Adrenal gland (tissue), 12 donors: ENCODE results near the gene CCDC152. TPM values are rescaled to one million over a fixed set of nuclear protein-coding genes. Genes with fewer than 3 reads are reported as not detected.
A peak's percentile ranks its signal among the peaks of the same experiment; 100 is the strongest.
"Not testable (repeated sequence)": the region's sequence is repeated elsewhere in the genome, so short reads cannot be mapped to it uniquely, and the experiment has no call there.

Experiments
- DNase-seq, 7 donors: peaks; one replicate each; pipeline ENCODE4 v3.0.0-alpha.2; 2019 to 2020
- H3K27ac ChIP-seq, 5 donors: fragments of 200-600 bp; sonication (generic) in 4 of 5; 1 replicate in 3 of 5; 2 replicates in 2 of 5; pipeline versions ENCODE4 v1.5.1 to v1.8.0; 2016 to 2020; ENCODE audit warnings: mild to moderate bottlenecking in 1 of 5
- H3K27me3 ChIP-seq: fragments of 200-600 bp; 2 replicates; pipeline ENCODE4 v1.8.0; 2021
- H3K36me3 ChIP-seq, 2 donors: fragments of 200-600 bp; replicated peaks in 1 of 2; 1 replicate in 1 of 2; 2 replicates in 1 of 2; pipeline versions ENCODE4 v1.5.1 to v1.8.0; 2018 to 2022
- H3K4me1 ChIP-seq, 2 donors: fragments of 200-600 bp; replicated peaks in 1 of 2; 1 replicate in 1 of 2; 2 replicates in 1 of 2; pipeline versions ENCODE4 v1.5.1 to v1.8.0; 2018 to 2021
- H3K4me3 ChIP-seq, 4 donors: fragments of 200-600 bp; sonication (generic) in 3 of 4; one replicate each; pipeline ENCODE4 v1.5.1; 2016 to 2018
- H3K9me3 ChIP-seq, 3 donors: fragments of 200-600 bp; sonication (generic) in 1 of 3; replicated peaks in 1 of 3; 1 replicate in 2 of 3; 2 replicates in 1 of 3; pipeline versions ENCODE4 v1.5.1 to v1.8.0; 2016 to 2021
- POLR2A ChIP-seq, 2 donors: fragments of 450-650 bp; IDR thresholded peaks; one replicate each; pipeline ENCODE4 v1.6.1; 2017; ENCODE audit warnings: antibody characterized with exemption in 2 of 2, mild to moderate bottlenecking in 2 of 2, moderate library complexity in 1 of 2
- WGBS, 4 donors: extraction: QIAGEN DNeasy Blood & Tissue Kit in 2 of 4; methylation state at CpG; one replicate each; pipeline versions ENCODE4 v1.1.5 to v1.1.7; 2013 to 2017; 5-methylcytosine and 5-hydroxymethylcytosine counted together
- intact Hi-C, 2 donors: fragments of 100-400 bp; cut with DNase I; formaldehyde crosslinking; loops; one replicate each; pipeline versions ENCODE4 v1.14.1 to v1.15.0; 2022 to 2023
- polyA plus RNA-seq, 3 donors: library from polyadenylated mRNA; stranded (reverse); fragments of 200-250 nt in 2 of 3; fragments of 350-450 nt in 1 of 3; fragmentation: Illumina TruSeq in 1 of 3; extraction: RNeasy Lipid Tissue Mini Kit (QIAGEN cat#74804) in 1 of 3; gene quantifications; one replicate each; pipeline ENCODE4 v1.2.3, GENCODE V29; 2013 to 2014
- total RNA-seq, 9 donors: library from RNA; depleted of rRNA in 4 of 9; stranded (reverse); fragments of >200 nt in 4 of 9; fragments of 120-200 nt in 1 of 9; fragmentation: NEBNext Ultra II Directional in 1 of 9; extraction: Animal tissue kit (Norgen Biotek cat#: 25700) in 1 of 9; gene quantifications; one replicate each; pipeline versions ENCODE4 v1.1.0 to v1.2.4, GENCODE V29; 2013 to 2023
- TF ChIP-seq, protein P1 (sequence below), 6 experiments: fragments of 450-650 bp in 4 of 6; fragments of 200-600 bp in 2 of 6; sonication (generic) in 1 of 6; IDR thresholded peaks; 1 replicate in 5 of 6; 2 replicates in 1 of 6; pipeline versions ENCODE4 v1.5.1 to v1.8.0; 2016 to 2021; ENCODE audit warnings: antibody characterized with exemption in 6 of 6, mild to moderate bottlenecking in 2 of 6, moderate library complexity in 1 of 6
- donor health status: healthy with polysubstance abuse.
- donor health status: Bipolar disorder and iron deficiency.
- donor health status: DM: yes; HTN: yes; CAD: no.
- donor health status: DM: no; HTN: no; CAD: no.
- donor health status: DM: no; HTN: no; CAD: no.
- donor health status: DM: yes; HTN: yes; CAD: no.

Gene CCDC152
- total and polyA plus RNA-seq, 12 donors = 0.26 to 1.9 (median 0.72) TPM; not detected in 1

DNA sequence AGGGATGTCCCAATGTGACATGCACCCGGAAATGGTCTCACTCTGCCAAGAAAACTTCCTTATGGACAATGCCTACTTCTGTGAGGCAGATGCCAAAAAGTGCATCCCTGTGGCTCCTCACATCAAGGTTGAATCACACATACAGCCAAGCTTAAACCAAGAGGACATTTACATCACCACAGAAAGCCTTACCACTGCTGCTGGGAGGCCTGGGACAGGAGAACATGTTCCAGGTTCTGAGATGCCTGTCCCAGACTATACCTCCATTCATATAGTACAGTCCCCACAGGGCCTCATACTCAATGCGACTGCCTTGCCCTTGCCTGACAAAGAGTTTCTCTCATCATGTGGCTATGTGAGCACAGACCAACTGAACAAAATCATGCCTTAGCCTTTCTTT is 37.6 kb upstream of the CCDC152 start:
- no peak for DNase-seq
- H3K27ac ChIP-seq = no peak overlapping the region
- intact Hi-C loops = no loop called here
- no peak for TF ChIP-seq POLR2A (IDR thresholded peaks at IDR 0.05)
- TF ChIP-seq, protein P1, sequence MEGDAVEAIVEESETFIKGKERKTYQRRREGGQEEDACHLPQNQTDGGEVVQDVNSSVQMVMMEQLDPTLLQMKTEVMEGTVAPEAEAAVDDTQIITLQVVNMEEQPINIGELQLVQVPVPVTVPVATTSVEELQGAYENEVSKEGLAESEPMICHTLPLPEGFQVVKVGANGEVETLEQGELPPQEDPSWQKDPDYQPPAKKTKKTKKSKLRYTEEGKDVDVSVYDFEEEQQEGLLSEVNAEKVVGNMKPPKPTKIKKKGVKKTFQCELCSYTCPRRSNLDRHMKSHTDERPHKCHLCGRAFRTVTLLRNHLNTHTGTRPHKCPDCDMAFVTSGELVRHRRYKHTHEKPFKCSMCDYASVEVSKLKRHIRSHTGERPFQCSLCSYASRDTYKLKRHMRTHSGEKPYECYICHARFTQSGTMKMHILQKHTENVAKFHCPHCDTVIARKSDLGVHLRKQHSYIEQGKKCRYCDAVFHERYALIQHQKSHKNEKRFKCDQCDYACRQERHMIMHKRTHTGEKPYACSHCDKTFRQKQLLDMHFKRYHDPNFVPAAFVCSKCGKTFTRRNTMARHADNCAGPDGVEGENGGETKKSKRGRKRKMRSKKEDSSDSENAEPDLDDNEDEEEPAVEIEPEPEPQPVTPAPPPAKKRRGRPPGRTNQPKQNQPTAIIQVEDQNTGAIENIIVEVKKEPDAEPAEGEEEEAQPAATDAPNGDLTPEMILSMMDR (IDR thresholded peaks at IDR 0.05) = no peak
- H3K9me3 ChIP-seq = no peaks in the 10 kb centered on the region
- no peak overlapping the region for H3K4me3 ChIP-seq
- H3K27me3 ChIP-seq = no peaks in the 10 kb centered on the region
- H3K4me1 ChIP-seq = no peaks in the 10 kb centered on the region
- H3K36me3 ChIP-seq = no peaks in the 10 kb centered on the region
- WGBS, 4 donors = 79 to 100% (median 89%) methylated on average over 1 to 2 of the region's 2 CpGs

DNA sequence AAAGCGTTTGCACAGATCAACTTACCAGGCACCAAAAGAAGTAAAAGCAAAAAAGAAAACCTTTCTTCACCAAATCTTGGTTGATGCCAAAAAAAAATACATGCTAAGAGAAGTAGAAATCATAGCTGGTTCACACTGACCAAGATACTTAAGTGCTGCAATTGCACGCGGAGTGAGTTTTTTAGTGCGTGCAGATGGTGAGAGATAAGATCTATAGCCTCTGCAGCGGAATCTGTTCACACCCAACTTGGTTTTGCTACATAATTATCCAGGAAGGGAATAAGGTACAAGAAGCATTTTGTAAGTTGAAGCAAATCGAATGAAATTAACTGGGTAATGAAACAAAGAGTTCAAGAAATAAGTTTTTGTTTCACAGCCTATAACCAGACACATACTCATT is 36.4 kb upstream of the CCDC152 start:
- no peaks in the 10 kb centered on the region for H3K4me1 ChIP-seq
- TF ChIP-seq, protein P1 (IDR thresholded peaks at IDR 0.05) = no peak
- TF ChIP-seq POLR2A (IDR thresholded peaks at IDR 0.05) = no peak
- no peaks in the 10 kb centered on the region for H3K27me3 ChIP-seq
- no peak overlapping the region for H3K27ac ChIP-seq
- H3K4me3 ChIP-seq = peak overlapping the region in 1 of 4 donors; percentile 10
- no peaks in the 10 kb centered on the region for H3K9me3 ChIP-seq
- DNase-seq = no peak
- intact Hi-C loops = no loop called here
- H3K36me3 ChIP-seq = no peaks in the 10 kb centered on the region
- WGBS, 4 donors = 68 to 75% (median 73%) methylated on average over 6 of the region's 6 CpGs

DNA sequence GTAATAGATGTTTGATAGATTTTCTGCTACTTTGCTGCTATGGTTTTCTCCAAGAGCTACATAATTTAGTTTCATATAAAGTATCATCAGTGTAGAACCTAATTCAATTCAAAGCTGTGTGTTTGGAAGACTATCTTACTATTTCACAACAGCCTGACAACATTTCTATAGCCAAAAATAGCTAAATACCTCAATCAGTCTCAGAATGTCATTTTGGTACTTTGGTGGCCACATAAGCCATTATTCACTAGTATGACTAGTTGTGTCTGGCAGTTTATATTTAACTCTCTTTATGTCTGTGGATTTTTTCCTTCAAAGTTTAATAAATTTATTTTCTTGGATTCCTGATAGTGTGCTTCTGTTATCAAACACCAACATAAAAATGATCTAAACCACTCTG is 35.1 kb upstream of the CCDC152 start:
- intact Hi-C loops = no loop called here
- Histone ChIP-seq H3K4me3 (no peak overlapping the region), H3K9me3 (no peaks in the 10 kb centered on the region), H3K27ac (no peak overlapping the region), H3K4me1 (no peaks in the 10 kb centered on the region), H3K27me3 (no peaks in the 10 kb centered on the region), H3K36me3 (no peaks in the 10 kb centered on the region)
- no peak for DNase-seq
- no peak for TF ChIP-seq POLR2A (IDR thresholded peaks at IDR 0.05)
- TF ChIP-seq, protein P1 (IDR thresholded peaks at IDR 0.05) = no peak

DNA sequence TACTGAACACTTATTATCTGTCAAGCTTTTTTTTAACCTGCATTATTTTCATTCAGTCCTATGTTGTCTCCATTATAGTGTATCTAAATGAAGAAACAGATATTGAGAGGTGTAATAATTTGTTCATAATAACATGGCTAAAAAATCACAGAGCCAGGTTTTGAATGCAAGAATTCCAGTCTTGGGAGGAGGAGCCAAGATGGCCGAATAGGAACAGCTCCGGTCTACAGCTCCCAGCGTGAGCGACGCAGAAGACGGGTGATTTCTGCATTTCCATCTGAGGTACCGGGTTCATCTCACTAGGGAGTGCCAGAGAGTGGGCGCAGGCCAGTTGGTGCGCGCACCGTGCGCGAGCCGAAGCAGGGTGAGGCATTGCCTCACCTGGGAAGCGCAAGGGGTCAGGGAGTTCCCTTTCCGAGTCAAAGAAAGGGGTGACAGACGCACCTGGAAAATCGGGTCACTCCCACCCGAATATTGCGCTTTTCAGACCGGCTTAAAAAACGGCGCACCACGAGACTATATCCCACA is 22.0 kb upstream of the CCDC152 start:
- H3K27me3 ChIP-seq, intact Hi-C loops, H3K4me1 ChIP-seq, H3K9me3 ChIP-seq, DNase-seq, H3K4me3 ChIP-seq, H3K27ac ChIP-seq, H3K36me3 ChIP-seq: not testable (repeated sequence)
- WGBS, 4 donors = 87 to 97% (median 93%) methylated on average over 5 to 15 of the region's 24 CpGs

DNA sequence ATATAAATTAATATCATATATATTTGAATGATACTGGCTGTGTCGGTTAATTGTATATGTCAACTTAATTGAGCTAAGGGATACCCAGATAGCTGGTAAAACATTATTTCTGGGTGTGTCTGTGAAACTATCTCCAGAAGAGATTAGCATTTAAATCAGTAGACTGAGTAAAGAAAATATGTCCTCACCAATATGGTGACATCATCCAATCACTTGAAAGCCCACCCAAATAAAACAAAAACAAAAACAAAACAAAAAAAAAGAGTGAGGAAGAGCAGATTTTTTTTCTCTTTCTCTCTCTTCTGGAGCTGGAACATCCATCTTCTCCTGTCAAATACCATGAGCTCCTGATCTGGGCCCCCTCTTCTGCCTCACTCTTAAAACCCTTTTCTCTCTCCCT is 15.7 kb upstream of the CCDC152 start:
- DNase-seq = no peak
- WGBS, 4 donors = 86 to 96% (median 95%) methylated on average over 1 of the region's 1 CpG
- Histone ChIP-seq H3K4me3 (no peak overlapping the region), H3K9me3 (no peaks in the 10 kb centered on the region), H3K4me1 (no peaks in the 10 kb centered on the region), H3K36me3 (no peaks in the 10 kb centered on the region), H3K27ac (no peak overlapping the region), H3K27me3 (no peaks in the 10 kb centered on the region)
- intact Hi-C loops = no loop called here
- no peak for TF ChIP-seq POLR2A (IDR thresholded peaks at IDR 0.05)
- TF ChIP-seq, protein P1 (IDR thresholded peaks at IDR 0.05) = no peak
